Placental epithelial cell (primary cell): Measurements from ENCODE around the gene POMT1. TPM values are rescaled to one million over a fixed set of nuclear protein-coding genes. Genes with fewer than 3 reads are reported as not detected.
A peak's percentile ranks its signal among the peaks of the same experiment; 100 is the strongest.

Source experiments
- small RNA-seq: library from RNA; depleted of rRNA; stranded (forward); fragments of <200 nt; gene quantifications from one replicate; pipeline ENCODE3, GENCODE V24; 2012
- total RNA-seq: library from RNA; depleted of rRNA; stranded (reverse); fragments of >200 nt; gene quantifications from 2 replicates; pipeline ENCODE4 v1.2.3, GENCODE V29; 2012

The POMT1 gene, protein sequence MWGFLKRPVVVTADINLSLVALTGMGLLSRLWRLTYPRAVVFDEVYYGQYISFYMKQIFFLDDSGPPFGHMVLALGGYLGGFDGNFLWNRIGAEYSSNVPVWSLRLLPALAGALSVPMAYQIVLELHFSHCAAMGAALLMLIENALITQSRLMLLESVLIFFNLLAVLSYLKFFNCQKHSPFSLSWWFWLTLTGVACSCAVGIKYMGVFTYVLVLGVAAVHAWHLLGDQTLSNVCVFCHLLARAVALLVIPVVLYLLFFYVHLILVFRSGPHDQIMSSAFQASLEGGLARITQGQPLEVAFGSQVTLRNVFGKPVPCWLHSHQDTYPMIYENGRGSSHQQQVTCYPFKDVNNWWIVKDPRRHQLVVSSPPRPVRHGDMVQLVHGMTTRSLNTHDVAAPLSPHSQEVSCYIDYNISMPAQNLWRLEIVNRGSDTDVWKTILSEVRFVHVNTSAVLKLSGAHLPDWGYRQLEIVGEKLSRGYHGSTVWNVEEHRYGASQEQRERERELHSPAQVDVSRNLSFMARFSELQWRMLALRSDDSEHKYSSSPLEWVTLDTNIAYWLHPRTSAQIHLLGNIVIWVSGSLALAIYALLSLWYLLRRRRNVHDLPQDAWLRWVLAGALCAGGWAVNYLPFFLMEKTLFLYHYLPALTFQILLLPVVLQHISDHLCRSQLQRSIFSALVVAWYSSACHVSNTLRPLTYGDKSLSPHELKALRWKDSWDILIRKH
- total RNA-seq, result 16.1 and 18.5 TPM in 2 replicates

DNA sequence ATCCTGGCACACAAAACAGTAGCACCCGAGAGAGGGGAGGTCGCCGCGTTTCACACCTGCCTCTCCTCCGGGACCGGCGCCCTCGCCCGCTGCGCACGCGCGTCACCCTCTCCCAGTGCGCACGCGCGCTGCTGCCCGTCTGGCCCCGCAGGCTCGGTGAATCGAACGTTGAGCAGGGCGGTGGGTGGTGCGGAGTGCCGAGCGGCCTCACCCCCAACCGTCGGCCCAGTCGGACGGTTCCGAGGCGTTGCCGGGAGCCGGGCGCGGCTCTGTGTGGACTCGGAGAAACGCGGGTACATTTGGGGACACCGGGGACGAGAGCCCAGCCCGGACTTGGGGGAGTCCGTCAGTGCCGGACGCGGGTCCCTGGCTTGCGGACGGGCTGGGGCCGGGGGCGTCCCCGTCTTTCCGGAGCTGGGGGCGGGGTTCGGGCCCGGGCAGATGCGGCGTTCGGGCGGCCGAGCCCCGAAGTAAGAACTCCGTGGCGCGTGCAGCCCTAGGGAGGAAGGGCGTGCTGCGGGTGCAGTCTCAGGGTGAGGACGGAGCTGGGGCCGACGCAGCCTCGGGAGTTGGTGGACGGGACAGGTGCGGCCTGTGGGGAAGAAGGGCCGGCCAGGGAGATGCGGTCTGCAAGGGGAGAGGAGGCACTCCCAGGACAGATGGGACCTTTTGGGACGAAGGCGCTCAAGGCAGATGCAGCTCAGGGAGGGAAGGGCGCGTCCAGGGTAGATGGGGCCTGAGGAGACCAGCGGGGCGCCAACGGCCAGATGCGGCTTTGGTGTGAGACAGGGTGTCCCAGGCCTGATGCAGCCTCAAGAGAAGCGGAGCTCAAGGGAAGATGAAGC lies at the start of gene POMT1:
Gene POMT1 (plus strand): TSS at position 138 of the 845 bp plus-strand sequence. CDS start 1,301 bp downstream, outside the sequence.

DNA sequence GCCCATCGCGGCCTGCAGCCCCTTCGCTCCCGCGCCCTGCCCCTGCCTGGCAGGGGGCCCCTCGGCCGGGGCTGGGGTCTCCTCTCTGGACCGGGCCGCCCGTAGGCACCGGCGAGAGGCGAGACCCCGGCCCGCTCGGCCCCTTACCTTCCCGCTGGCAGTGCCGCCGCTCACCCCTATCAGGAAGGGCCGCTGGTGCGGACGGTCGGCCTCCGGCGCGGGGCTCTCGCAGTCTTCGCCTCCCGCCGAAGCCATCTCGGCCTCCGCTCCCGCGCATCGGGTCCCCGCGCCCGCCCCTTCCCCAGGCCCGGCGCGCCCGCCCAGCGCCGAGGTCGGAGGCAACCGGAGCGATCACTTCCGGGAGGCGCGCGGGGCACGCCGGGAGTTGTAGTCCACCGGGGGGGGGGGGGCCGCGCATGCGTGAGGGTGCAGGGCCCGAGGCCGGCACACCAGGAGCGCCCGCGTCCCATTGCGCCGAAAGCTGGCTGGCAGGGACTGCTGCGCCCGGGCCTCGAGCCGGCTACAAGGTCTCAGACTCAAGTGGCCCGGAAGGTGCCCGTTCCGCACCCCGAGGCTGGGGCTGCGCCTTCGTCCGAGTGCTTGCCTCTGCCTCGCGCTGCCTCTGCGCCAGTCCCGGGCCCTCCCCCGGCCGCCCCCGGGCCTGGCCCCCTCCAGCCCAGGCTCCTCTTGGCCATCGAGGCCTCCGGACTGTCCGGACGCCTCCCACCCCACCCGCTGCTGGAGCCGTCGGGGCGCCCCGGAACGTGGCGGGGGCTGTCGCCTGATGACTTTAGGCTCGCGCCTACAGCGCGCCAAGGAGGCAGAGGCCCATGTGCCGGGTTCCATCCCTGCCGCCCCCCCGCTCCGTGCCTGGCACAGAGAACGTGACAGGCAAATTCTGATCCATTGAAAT lies 28.5 kb downstream of the POMT1 start, which contains the start of gene UCK1:
Gene UCK1 (minus strand): TSS at position 344 of the 913 bp plus-strand sequence. CDS start 89 bp downstream, at position 255.

DNA sequence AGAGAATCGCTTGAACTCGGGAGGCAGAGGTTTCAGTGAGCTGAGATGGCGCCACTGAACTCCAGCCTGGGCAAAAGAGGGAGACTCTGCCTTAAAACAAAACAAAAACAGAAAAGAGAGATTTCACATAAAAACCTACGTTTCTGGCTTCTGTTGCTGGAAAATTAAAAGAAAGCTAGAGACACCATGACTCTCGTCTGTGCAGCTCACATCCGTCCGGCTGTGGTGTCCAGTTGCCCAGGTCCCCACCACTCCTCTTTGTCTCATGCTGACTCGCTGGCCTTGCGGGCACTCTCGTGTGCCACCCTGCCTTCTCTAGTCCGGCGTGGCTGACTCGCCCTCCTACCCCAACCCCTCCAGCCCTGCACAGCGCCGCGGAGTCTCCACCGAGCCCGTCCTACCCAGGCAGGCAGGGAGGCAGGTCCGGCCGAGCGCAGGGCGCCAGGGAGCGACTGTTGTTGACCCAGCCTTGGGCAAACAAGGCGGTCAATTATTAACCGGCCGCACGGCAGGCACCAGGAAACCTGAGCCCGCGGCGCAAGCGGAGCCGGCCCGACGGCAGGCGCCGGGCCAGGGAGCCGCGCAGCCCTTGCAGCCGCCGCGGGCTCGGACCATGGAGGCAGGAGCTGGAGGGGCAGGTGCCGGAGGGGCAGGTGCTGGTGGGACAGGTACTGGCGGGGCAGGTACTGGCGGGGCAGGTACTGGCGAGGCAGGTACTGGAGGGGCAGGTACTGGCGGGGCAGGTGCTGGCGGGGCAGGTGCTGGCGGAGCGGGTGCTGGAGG lies 42.5 kb downstream of the POMT1 start, which contains the start of gene PRRT1B:
Gene PRRT1B (plus strand): TSS at position 521 of the 783 bp plus-strand sequence. CDS start 93 bp downstream, at position 614.

Small RNAs within 50 kb of the gene (small RNA-seq; reads per million reads assigned to genes)
- gene SNORD62A (2.1 reads per million, percentile 80 among the genes with 10 or more reads in this experiment), gene SNORD62B (5.6 reads per million, percentile 92 among the genes with 10 or more reads in this experiment)

Other genes starting within 250 kb of the POMT1 start
- gene FAM78A, start 226.4 kb upstream of the POMT1 start, total RNA-seq, result under 0.01 TPM in 1 of 2 replicates, not detected in the other
- under 0.01 TPM in 1 of 2 replicates, not detected in the other for gene PLPP7, start 213.2 kb upstream of the POMT1 start, total RNA-seq
- gene PRRC2B, start 108.8 kb upstream of the POMT1 start, total RNA-seq, result 83.4 and 100 TPM in 2 replicates
- 15.5 and 29.8 TPM in 2 replicates for gene UCK1, start 28.3 kb downstream of the POMT1 start, total RNA-seq
- gene PRRT1B, start 42.6 kb downstream of the POMT1 start, total RNA-seq, result not detected in 2 replicates
- 25.9 and 30.2 TPM in 2 replicates for gene RAPGEF1, start 237.2 kb downstream of the POMT1 start, total RNA-seq